Measurements from ENCODE around the gene HHLA2.

HHLA2 gene

GRCh38 chr3:108301695-108302404 is 5.5 kb downstream of the HHLA2 start:
- DNase-seq, result no peak

DNA sequence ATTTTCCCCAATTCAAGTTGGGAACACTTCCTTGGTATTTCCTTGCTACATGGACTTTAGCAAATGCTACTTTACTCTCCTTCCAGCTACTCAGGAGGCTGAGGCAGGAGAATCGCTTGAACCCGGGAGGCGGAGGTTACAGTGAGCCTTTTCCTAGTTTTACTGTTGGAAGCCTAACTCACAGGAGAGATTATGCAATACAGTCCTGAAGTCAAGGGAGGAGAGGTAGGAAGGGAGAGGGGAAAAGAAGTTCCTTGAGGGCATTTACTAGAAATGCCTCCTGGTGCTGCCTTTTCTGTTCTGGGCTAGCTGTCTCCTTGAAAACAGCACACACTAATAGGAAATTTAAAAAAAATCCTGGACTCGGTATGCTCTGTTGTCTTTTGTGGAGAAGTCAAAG is 6.2 kb downstream of the HHLA2 start:
- no peak for DNase-seq

DNA sequence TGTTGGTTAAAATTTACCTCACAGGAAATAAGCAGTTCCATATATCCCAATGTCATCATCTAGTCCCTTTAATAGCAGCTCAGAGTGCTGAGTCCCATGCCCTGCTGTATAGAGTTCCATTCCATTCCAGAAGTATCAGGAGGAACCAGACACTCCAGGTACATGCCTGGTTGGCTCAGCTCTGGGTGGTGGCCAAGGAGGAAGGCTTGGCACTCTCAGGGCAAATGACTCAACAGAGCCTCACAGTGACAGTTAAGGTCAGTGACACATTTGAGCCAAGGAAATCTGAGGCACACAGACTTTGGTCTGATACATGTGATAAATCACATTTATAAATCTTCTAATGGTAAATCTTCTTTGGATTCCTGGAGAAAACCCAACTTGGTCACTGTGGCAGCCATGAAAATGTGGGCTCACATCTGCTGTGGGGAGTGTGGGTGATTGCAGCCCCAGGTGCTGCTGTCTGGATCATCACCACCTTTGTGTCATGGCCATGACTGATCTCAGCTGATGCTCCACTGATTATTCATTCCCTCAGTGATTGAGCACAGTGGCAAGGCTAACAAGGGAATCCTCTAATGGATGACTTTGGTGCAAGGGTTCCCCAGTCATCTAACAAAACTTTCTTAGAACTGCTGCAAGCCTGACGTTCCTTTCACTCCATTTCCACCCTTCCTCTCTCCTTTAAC is 9.3 kb downstream of the HHLA2 start:
- no peak for DNase-seq

GRCh38 chr3:108311797-108312196 is 15.4 kb downstream of the HHLA2 start:
- no peak for DNase-seq

DNA sequence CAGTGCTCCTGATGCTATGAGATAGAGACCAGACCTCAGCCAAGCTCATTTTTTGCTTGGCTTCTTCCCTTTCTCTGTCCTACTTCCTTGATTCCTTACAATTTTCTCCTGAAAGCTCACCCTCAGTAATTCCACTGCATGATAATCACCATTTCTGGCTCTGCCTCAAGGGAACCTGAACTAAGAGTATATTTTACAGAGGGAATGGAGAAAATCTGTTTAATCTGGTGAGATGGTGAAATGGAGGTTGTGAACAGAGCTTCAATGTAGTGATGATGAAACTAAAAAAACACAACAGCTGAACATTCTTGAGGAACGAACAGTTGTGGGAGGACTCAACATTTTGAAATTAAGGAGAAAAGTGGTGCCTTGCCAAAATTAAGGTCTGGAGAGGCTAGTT is 16.3 kb downstream of the HHLA2 start:
- DNase-seq, result no peak

GRCh38 chr3:108315767-108316301 is 19.5 kb downstream of the HHLA2 start:
- DNase-seq, result no peak

- no peak for DNase-seq
Measured at GRCh38 chr3:108319428-108320082, 23.2 kb downstream of the HHLA2 start.

- no peak for DNase-seq
Measured at GRCh38 chr3:108320746-108321350, 24.5 kb downstream of the HHLA2 start.

GRCh38 chr3:108322352-108322751 is 26.0 kb downstream of the HHLA2 start:
- DNase-seq, result peak; percentile 6

DNA sequence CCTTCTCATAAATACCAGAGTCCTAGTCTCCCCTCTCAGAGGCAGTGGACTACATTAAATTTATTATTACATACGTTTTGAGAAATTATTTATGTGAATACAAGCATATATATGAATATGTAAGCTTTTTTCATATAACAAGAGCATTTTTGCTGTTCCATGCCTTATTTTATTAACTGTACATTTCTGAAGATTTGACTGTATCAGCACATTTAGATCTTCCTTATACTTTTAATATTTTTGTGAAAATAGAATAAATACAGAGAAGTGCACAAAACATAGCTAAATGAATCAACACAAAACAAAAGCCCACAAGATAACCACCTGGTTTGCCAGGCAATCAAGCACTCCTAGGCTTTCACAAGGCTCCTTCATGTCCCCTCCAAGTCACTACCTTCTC is 27.8 kb downstream of the HHLA2 start:
- no peak for DNase-seq

GRCh38 chr3:108327168-108327567 is 30.8 kb downstream of the HHLA2 start:
- DNase-seq, result no peak

DNA sequence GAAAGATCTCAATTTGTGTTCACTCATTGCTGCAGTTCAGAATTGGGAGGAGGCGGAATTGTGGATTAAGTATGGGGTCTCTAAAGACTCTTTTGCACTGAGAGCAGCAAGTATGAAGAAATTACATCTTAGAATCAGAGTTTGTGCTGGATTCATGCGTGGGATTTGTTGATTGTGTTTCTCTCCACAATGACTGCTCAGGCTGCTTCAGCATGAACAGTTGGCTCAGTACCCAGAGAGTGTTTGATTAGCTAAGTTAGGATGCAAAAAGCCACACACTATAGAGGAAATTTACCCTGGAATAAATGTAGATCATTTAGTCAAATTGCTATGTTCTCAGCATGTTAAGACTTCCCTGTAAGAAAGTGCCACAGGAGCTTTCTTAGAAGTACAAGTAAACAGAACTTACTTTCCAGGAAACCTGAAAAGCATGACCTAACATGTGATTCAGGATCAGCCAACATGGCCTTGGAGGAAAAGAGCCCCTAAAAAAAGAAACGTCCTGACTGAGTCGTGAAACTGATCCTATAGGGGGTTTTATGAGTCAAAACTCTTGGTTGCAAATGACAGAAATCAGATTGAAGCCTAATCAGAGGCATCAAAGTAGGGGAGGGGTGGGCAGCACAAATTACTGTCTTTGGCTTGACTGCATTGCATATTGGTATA is 32.6 kb downstream of the HHLA2 start:
- no peak for DNase-seq

DNA sequence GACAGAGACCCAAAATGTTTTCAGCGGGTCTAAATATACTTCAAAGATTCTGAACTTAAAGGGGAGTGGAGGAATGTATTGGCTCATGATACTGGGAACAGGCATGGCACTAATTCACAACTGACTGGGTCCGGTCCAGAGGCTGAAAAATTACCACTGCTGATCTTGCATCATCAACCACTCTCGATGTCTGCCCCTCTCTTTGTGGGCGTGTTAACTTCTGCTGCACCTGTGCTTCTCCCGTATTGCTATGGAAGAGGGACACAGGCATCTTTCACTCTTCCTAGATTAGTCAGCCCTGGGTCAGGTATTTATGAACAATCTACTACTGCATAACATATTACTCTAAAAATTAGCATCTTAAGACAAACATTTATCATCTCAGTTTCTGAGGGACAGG is 33.2 kb downstream of the HHLA2 start:
- DNase-seq, result no peak

DNA sequence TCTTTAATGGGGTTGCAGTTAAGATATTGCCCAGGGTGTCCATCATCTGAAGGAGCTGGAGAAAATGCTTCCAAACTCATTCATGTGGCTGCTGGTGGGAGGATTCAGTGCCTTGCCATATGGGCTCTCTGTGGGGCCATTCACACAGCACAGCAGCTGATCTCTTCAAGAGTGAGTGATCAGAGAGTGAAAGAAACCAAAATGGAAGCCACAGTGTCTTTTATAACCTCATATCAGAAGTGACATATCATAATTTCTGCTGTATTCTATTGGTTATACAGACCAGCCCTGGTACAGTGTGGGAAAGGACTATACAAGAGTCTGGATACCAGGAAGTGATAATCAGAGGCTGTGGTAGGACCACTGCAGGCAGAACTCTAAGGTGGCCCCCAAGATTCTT is 33.6 kb downstream of the HHLA2 start:
- DNase-seq, result no peak

- no peak for DNase-seq
Measured at GRCh38 chr3:108331792-108332191, 35.4 kb downstream of the HHLA2 start.

DNA sequence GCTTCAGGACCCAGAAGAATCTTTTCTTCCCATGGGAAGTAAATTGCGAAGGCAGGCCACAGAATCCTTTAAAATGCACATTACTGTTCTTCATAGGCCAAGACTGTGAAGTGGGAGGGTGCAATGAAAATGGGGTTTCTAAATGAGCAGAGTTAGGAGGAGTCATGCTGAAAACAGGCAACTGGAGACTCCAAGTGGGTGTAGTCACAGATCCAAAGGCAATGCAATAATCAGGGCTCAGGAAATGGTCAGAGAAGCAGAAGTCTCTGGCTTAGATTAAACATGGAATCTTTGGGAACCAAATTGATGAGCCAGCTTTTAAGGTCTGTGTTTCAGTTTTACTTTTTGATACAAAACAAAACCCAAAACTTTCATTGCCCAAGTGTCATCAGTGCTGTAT is 37.6 kb downstream of the HHLA2 start:
- DNase-seq, result no peak

DNA sequence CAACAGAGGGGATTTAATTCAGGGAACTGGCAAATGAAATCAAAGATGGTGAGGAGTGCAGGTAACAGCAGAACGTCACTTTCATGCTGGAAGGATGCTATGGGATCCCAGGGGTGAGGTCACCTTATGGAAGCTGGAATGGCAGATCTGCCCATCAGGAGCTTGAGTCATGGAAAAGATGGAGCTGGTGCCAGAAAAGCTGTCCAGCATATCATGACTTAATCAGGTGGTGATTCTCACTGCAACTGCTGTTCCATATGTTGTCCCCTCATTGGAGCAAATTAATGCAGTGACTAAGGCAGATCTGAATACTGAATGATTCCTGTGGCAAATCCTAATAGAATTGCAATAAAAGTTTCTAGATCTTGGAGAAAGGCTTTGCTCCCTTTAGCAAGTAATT is 38.4 kb downstream of the HHLA2 start:
- no peak for DNase-seq

GRCh38 chr3:108338901-108339545 is 42.7 kb downstream of the HHLA2 start:
- no peak for DNase-seq

GRCh38 chr3:108341911-108342310 is 45.6 kb downstream of the HHLA2 start:
- DNase-seq, result no peak

GRCh38 chr3:108342837-108343486 is 46.6 kb downstream of the HHLA2 start:
- no peak for DNase-seq

- DNase-seq, result no peak
Measured at GRCh38 chr3:108343491-108343890, 47.1 kb downstream of the HHLA2 start.

All from stimulated activated CD4-positive, alpha-beta T cell treated with anti-CD3 and anti-CD28 coated beads, Interleukin-4, amount 100 ng/mL, for 1 hour (primary cell).